ENCODE data around the gene GPR17. TPM values are rescaled to one million over a fixed set of nuclear protein-coding genes. Genes with fewer than 3 reads are reported as not detected.

Gene GPR17
- total RNA-seq, 1 experiment from 2014 or later: 0.35 TPM

- H2BK15ac ChIP-seq (ENCODE audit: low read depth, low read length): no peak overlapping the region
- H3K9me3 Mint-ChIP-seq: no peaks in the 10 kb centered on the region
- no peak overlapping the region for H2BK20ac ChIP-seq (ENCODE audit: low read depth, low read length, poor library complexity, severe bottlenecking)
- H4K20me1 ChIP-seq (ENCODE audit: control insufficient read depth, insufficient read depth, insufficient read length): no peaks in the 10 kb centered on the region
- DNase-seq: no peak
- H4K91ac ChIP-seq (ENCODE audit: insufficient read length, low read depth, low read length): no peak overlapping the region
- H3K79me2 ChIP-seq (ENCODE audit: insufficient read depth, low read length): no peaks in the 10 kb centered on the region
- H4K8ac ChIP-seq (replicated peaks; ENCODE audit: insufficient read length, low read depth, low read length): no peak overlapping the region
- H3K9me3 ChIP-seq (ENCODE audit: control insufficient read depth, low read depth, low read length): no peaks in the 10 kb centered on the region
- H3K9ac ChIP-seq (ENCODE audit: extremely low read depth, insufficient read length, low read length): no peak overlapping the region
- H2BK5ac ChIP-seq (ENCODE audit: insufficient read length, low read length): no peak overlapping the region
- no peak overlapping the region for H3K4ac ChIP-seq (ENCODE audit: low read depth, low read length)
- H2BK12ac ChIP-seq (ENCODE audit: insufficient read length, low read depth, low read length): no peak overlapping the region
- no peak overlapping the region for H3K56ac ChIP-seq (ENCODE audit: insufficient read length, low read depth, low read length)
- no peak overlapping the region for H3K18ac ChIP-seq (ENCODE audit: insufficient read length, low read depth, low read length)
- H3T11ph ChIP-seq (ENCODE audit: low read length): no peak overlapping the region
- no peak overlapping the region for H3K23ac ChIP-seq (ENCODE audit: insufficient read length, low read depth, low read length)
- H3K4me1 Mint-ChIP-seq: peaks cover 9 to 18% of the 10 kb centered on the region in 2 experiments
- H2BK120ac ChIP-seq (ENCODE audit: low read depth, low read length, poor library complexity, severe bottlenecking): no peak overlapping the region
- H3K27me3 ChIP-seq (ENCODE audit: insufficient read depth, low read length): no peaks in the 10 kb centered on the region
- peaks cover 8% of the 10 kb centered on the region for H3K27me3 Mint-ChIP-seq (ENCODE audit: low read depth)
- H3K36me3 Mint-ChIP-seq (ENCODE audit: insufficient read depth in 1 of 3, low read depth in 3 of 3): peaks cover 0 to 2% (median 0%) of the 10 kb centered on the region in 3 experiments; a peak in 3 of 7 replicates
- H3K4me3 Mint-ChIP-seq: no peak overlapping the region
- no peak overlapping the region for H2AFZ ChIP-seq (ENCODE audit: low read length)
- H3K79me1 ChIP-seq (ENCODE audit: insufficient read depth, low read depth, low read length, poor library complexity, severe bottlenecking): no peaks in the 10 kb centered on the region
- no peak overlapping the region for H3K27ac ChIP-seq (ENCODE audit: insufficient read length, low read depth, low read length)
- no peaks in the 10 kb centered on the region for H3K4me1 ChIP-seq (ENCODE audit: insufficient read depth, low read length)
- WGBS (ENCODE audit: extremely low coverage, insufficient read length, low lambda C conversion rate): no CpG with 5 or more reads among the region's 17 CpGs
- no peak for TF ChIP-seq CTCF (conservative IDR thresholded peaks at IDR 0.05)
- no peaks in the 10 kb centered on the region for H3K23me2 ChIP-seq (ENCODE audit: insufficient read length, low read depth, low read length, poor library complexity, severe bottlenecking)
- H3K14ac ChIP-seq (ENCODE audit: insufficient read depth, low read length): no peak overlapping the region
- no peak overlapping the region for H4K5ac ChIP-seq (ENCODE audit: insufficient read length, low read depth, low read length)
- no peak overlapping the region for H3K4me2 ChIP-seq (ENCODE audit: insufficient read depth, insufficient read length, low read length)
- no peak overlapping the region; a peak in 1 of 7 replicates for H3K27ac Mint-ChIP-seq
- no peak overlapping the region for H2AK5ac ChIP-seq (ENCODE audit: insufficient read length, low read length)
These were observed 11.3 kb downstream of the GPR17 start for GRCh38 chr2:127657232-127657595.

Measured in H9 (cell line).